GM21825 (cell line): ENCODE data around the gene NFYC.
"Not testable (repeated sequence)": the region's sequence is repeated elsewhere in the genome, so short reads cannot be mapped to it uniquely, and the experiment has no call there.

Experiments
- ATAC-seq: cut with Tn5 transposase; IDR thresholded peaks from one replicate; pipeline ENCODE4 v1.9.1; 2021; ENCODE audit warnings: mild to moderate bottlenecking, moderate library complexity; ENCODE audit not compliant: unreplicated experiment

NFYC gene

DNA sequence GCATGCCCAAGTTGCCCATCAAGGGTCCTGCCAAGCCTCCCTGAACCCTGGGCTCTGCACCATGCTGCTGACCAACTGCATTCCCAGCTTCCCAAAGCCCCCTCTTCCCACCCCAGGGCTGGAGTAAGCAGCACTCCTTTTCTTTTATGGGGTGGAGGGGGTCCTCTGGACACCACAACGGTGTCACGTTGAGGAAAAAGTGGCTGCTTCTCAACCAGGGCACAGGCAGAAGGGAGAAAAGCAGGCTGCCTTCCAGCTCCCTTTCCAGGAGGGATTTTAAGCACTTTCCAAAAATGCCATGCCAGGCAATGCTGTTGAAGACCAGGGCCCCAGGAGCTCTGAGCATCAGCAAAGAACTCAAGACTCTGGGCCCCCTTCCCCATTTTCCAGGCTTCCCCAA is 26.7 kb upstream of the NFYC start:
- ATAC-seq = no peak

DNA sequence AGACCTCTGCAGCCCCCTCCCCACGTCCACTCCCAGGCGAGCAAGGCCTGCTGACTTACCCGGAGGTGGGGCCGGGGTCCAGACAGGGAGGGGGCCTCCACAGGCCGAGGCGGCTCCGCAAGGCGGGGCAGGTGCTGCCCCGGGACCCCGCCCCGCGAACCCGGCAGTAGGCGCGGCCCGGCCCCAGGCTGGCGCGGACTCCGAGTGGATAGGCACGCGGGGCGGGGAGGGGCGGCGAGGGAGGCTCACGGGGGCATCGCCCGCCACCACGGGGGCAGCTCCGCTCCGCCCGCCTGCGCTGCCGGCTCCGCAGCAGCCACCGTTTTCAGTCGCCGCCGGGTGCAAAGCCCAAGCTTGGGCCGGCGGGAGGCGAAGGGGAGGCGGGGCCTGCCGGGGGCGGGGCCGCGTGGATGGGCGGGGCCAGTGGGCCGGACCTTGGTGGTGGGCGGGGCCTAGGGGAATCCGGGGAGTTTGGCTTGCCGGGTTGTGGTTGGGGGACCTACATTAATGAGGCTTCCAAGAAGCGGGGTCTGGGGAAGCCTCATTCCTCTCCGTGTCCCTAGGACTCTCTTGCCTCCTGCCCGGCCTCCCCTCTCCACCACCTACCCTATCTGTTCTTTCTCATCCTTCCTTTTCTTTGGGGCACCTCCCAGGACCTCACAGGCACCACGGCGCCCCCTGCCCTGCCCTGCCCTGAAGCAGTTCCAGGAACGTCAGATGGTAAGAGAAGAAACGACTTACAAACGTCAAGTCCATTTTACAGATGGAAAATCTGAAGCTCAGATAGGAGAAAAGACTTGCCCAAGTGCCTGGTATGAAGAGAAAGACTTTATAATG is 26.0 kb upstream of the NFYC start, which contains the start of gene RIMS3:
TSS of gene RIMS3 (minus strand) at position 348 of the 837 bp plus-strand sequence. CDS start 23,757 bp downstream, outside the sequence.
- ATAC-seq = peak; percentile 59

DNA sequence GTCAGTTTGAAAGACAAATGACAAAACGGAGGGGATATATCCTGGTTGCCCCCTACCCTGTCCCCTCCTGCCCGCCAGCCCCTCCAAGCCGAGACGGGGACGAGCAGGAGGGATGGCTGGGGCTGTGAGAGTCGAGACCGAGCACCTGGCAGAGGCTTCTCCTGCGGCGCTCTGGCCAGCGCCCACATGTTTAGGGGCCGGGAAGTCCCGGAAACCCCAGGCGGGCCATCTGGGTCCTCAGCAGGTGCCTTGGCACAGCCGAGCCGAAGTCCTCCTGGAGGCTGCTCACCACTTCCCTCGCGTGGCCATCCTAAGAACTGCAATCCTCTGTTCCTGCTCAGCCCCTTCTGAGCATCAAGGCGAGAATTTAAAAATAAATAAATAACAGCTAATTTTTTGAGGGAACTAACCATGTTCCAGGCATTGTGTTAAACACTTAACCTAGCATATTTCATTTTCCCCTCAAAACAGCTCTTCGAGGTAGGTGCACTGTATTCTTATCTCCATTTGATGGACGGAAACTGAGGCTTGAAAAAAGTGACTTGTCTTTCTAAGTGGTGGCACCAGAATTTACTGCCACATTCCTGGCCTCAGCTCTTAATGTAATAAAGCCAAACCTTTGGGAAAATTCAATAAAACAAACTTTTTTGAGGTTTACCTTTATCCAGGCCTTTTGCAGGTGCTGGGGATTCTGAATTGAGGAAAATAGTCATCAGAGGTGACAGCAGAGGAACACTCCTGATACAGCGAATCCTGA is 22.6 kb upstream of the NFYC start:
- ATAC-seq = peak; percentile 52

DNA sequence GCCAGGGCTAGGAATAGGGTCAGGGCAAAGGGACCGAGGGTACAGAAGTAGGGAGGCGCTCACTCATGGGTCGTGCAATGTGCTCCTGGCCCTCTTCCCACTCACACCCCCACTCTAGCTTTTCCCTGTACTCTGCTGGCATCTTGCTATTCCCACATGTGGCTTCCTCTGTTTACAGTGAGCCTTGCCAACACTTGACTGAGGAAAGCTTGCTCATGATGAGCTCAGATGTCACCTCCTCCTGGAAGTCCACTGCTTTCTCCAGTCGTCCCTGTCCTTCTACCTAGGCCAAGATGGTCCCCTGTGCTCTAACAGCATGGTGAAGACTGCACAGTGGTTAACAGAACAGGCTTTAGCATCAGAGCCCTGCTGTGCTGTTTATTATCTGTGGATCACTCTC is 18.1 kb upstream of the NFYC start:
- ATAC-seq = no peak

DNA sequence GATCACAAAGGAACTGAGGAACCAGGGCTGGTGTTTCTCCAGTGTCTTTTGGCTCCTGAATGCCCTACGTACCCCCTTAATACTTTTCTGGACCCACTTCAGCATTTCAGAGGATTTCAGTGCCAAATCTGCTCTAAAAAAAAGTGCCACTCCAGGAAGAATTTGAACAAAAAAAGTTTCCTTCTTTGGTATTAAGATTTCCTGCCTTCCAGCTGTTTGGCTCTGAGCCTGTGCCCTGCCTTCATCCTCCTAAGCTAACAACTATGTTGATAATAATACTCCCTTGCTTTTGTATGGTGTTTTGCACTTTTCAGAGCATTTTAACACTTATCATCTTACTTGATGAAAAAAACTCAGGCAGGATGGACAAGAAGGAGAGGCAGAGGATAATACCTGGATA is 15.0 kb upstream of the NFYC start:
- ATAC-seq = no peak

DNA sequence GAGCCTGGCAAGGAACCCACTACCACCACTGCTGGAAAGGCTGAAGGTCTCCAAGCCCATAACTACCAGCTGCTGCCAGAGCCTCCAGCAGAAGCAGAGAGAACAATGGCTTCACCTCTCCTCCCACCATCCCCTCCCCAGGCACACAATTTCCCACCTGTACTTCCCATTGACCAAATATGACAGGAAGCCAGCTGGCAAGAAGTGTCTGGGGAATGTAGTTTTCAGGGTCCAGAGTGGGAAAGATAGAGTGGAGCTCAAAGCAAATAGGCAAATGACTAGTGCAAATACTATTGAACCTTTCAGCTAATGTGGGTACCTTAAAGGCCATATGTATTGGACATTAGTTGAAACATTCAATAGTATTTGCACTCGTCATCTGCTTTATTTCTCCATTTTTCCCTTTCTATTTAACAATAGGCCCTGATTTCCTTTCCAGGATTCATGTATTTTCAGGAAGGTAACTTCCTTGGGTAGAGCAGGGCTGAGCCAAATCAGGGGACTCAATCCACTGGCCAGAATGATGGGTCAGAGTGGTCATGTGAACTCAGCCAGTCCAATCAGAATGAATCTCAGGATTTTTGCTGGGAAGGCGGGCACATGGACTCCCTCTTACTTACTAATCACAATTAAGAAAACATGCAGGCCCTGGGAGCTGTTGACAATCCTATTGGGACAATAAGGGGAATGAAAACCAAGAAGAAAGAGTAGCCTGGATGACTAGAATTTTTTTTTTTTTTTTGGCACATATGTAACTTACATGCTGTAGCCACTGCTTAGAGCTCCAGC is 12.1 kb upstream of the NFYC start:
- no peak for ATAC-seq

DNA sequence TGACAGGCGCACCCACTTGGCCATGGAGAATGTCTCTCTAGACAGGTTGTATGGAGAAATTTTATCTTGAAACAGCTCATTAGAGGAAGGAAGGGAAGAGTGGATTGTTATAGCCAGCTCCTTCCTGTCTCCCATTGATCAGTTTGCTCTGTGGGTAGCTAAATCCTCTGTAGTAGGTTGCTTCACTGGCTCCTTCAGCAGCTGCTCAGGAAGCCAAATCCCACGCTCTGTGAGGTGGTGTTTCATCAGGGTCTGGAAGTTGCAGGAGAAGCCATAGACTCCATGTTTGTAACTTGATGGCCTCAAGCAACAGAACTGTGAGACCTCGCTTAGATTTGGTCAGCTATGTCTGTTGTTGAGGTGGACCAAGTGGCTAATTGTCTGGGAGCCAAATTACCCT is 6.8 kb upstream of the NFYC start:
- ATAC-seq = no peak

DNA sequence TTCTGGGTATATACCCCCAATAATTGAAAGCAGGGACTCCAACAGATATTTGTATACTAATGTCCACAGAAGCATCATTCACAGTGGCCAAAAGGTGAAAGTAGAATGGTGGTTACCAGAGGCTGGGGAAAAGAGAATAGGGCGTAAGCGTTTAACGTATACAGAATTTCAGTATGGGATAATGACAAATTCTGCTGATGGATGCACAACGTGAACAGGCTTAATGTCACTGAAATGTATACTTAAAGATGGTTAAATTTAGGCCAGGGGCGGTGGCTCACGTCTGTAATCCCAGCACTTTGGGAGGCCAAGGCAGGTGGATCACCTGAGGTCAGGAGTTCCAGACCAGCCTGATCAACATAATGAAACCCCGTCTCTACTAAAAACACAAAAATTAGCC is 4.4 kb upstream of the NFYC start:
- no peak for ATAC-seq

DNA sequence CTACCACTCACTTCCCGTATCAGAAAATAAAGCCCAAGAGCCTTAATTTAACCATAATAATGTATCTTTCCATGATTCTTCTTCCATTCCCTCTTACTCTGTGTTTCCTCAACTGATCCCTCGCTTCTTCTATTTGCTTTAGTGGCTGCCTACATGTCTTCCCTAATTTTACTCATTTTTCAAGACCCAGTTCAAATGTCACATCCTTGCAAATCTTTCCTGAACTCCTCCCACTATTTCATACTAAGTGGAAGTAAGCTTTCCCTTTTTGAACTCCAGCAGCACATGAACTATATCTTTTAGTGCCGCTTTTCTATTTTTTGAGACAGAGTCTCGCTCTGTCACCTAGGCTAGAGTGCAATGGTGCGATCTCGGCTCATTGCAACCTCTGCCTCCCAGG is 3.8 kb upstream of the NFYC start:
- no peak for ATAC-seq

DNA sequence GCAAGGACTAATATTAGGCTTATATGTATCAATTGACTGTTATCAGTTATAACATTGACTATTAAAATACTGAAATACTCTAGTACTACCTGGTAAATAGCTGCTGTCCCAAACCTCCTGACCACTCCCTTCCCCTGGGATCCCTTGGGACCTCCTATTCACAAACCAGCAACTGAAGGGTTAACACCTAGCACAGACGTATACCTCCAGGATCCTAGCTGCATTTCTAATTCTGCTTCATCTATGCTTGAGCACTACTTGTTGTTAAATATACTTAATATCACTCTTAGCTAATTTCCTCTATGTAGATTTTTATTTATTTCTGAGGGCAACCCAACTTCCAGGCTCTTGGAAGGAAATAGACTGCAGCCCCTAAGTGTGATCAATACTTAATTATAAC is 1.8 kb upstream of the NFYC start:
- ATAC-seq = no peak

DNA sequence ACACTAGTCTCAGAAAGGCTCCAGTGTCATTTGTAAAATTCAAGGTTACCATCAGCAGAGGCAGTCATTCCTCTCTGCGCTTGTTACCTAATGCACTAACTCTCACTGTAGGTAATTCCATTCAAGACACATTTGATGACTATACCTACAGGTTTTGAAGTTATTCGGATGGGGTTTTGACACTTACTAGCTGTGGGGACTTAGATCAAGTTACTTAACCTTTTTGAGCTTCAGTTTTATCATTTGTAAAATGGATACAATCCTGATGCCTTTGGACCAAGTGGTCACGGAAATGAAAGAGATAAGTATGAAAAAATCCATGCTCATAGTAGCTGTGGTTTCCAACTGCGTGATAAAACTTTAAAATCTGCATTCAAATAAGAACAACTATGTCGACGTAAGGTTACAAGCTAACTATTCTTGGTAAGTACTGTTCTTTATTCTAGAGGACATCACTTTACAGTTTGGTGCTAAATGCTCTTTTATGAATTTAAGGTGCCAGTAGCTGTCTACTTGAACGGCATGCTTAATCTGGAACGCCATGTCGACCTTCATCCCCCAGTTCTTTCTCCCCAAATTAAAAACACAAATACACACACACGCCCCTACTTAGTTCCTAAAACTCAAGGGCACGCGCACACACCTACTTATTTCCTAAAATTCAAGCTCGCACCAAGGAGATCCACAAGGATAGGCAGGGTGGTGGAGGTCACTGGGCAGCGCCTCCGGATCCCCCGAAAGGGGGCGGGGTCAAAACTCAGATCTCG is 550 bp upstream of the NFYC start:
- ATAC-seq = no peak

DNA sequence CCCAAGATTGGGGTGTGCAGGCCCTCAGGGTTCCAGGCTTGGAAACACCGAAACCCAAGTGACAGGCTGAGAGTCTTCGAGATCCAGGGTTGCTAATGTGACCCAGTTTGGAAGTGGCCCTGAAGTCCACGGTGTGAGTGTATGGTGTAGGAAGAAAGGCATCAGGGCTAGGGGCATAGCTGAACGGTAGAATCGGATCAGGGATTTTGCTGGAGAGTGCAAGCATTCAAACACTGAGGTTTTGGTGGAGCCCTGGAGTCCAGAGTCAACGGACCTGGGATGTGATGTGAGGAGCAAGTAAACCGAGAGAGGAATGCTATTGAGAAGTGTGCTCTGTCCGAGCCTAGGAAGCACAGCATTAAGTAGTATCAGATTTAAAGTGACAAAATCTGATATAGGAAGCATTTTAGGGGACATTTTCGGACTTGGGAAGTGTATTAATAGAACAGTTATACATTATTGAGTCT is 958 bp downstream of the NFYC start:
- no peak for ATAC-seq

DNA sequence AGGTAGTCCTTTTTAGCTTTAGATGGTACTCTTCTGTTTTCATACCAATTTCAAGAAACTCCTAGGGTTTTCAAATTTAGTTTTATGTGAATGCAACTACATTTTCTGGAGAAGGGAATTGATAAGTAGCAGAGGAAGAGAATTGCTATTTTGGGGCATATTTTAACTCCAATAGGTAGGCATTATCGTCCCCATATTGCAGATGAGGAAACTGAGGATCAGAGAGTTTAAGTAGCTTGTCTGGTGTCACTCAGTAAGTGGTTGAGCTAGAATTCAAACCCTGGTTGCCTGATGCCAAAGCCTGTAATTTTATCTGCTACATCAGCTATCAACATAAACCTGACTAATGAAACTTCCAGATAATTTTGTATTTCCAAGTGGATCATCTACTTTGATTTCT is 1.9 kb downstream of the NFYC start:
- no peak for ATAC-seq

DNA sequence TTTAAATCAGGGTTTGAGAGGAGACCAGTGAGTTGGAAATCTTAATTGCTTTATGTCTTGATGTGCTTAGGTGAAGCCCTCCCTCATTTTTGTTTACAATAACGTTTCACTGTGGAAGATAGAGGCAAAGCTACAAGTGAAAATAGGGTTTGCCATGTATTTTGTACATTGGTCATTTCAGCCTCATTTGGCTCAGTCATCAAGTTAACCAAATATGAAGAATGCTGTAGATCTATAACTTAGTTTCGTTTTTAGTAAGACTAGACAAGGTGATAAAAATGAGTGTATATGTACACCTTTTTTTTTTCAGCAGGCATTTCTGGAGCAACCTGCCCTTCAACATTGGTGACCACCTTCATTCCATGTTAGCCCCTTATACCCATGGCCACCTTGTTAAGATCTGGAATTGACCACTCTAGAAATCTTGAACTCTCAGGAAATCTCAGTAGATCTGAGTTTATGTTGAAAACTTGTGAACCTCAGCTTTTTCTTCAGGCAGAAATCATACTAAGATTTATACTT is 2.9 kb downstream of the NFYC start:
- no peak for ATAC-seq

DNA sequence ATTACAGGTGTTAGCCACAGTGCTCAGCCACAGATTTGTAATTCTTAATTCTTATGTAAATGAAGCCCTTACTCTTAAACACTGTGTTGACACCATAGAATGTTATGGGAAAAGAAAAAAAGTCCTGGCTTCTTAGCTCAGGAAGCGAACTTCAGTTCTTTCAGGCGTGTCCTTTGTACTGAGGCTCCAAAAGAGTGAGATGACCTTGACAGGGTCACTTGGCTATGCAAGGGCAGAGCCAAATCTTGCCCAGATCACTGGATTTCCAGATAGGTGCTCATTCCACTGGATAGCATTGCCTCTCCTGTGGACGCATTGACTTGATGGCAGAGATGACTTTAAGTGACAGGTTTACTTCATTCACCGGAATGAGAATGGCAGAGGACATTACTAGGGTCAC is 4.8 kb downstream of the NFYC start:
- no peak for ATAC-seq

DNA sequence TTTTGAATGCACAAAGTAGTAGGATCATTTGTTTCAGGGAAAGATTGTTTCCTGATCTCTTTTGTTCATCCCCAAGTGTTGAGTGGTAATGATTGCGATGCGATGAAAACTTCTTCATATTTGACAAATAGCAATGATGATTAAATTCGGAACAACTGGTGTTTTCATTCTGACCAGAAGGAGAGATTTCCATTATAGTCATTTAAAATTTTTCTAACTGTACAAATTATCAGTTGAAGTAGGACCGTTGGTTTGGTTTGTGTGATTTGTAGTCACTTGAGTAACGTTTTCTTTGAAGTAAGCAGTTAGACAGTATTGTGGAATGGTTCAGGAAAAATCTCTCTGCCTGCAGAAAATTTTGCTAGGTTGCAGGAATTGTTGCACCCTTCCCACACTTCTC is 5.9 kb downstream of the NFYC start:
- no peak for ATAC-seq

DNA sequence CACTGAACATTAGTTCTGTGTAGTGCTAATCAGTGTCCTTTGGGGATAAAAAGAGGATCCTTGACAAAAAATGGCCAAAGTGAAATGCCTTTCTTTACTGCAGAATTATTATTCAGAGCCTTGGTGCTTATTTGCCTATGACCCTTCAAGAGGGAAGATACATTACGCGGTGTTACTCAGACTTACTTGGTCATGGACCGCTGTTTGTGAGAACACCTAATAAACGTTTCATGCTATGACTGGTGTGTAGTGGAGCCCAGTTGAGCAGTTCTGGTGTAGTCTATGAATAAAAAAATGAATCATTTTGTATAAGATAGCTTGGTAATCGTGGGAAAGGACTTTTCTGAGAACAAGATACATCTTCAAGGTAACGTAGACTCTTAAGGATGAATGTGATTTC is 8.3 kb downstream of the NFYC start:
- peak; percentile 65 for ATAC-seq

DNA sequence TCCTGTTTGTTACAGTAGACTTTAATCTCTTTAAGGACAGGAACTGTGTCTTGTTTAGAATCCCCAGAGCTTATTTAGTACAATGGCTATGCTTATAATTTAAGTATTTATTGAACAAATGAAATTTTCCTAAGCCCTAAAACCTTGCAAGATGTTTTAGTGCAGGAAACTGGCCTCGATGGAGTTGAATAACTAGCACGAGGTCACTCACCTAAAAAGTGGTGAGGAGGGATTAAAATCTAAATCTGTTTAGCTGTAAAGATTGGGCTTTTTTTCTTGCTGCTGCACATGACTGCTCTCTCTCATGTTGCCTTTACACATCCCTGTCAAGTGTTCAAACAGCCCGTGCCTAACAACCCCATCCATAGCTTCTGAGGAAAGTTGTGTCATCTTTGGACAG is 10.2 kb downstream of the NFYC start:
- no peak for ATAC-seq

DNA sequence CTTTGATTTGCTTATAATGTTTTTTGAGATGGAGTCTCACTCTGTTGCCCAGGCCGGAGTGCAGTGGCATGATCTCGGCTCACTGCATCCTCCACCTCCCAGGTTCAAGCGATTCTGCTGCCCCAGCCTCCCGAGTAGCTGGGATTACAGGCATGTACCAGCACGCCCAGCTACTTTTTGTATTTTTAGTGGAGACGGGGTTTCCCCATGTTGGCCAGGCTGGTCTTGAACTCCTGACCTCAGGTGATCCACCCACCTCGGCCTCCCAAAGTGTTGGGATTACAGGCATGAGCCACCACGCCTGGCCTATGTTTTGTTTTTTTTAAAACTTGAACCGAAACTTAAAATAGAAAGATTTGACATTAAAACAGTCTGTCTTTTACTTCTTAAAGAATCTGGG is 11.3 kb downstream of the NFYC start:
- not testable (repeated sequence) for ATAC-seq

DNA sequence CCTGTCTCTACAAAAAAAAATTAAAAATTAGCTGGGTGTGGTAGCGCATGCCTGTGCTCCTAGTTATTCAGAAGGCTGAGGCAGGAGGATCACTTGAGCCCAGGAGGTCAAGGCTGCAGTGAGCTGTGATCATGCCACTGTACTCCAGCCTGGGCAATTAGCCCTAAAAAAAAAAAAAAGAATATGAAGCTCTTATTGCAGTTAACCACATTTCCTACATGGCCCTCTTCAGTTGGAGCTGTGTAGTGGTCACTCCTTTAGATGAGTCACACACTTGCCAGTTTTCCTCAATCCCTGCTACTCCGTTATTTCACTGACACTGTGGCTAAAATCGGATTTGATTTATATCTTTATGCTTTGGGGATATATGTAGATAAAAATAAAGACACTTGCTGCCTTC is 11.8 kb downstream of the NFYC start:
- no peak for ATAC-seq
